Nucleus accumbens (tissue), 56 donors: ENCODE results near the gene TUBB2A.
"Not testable (repeated sequence)": the region's sequence is repeated elsewhere in the genome, so short reads cannot be mapped to it uniquely, and the experiment has no call there.

Experiments used
- DNase-seq, 56 donors: peaks; one replicate each; lab custom pipeline; 2025; lab: John Stamatoyannopoulos, UW

The TUBB2A gene

DNA sequence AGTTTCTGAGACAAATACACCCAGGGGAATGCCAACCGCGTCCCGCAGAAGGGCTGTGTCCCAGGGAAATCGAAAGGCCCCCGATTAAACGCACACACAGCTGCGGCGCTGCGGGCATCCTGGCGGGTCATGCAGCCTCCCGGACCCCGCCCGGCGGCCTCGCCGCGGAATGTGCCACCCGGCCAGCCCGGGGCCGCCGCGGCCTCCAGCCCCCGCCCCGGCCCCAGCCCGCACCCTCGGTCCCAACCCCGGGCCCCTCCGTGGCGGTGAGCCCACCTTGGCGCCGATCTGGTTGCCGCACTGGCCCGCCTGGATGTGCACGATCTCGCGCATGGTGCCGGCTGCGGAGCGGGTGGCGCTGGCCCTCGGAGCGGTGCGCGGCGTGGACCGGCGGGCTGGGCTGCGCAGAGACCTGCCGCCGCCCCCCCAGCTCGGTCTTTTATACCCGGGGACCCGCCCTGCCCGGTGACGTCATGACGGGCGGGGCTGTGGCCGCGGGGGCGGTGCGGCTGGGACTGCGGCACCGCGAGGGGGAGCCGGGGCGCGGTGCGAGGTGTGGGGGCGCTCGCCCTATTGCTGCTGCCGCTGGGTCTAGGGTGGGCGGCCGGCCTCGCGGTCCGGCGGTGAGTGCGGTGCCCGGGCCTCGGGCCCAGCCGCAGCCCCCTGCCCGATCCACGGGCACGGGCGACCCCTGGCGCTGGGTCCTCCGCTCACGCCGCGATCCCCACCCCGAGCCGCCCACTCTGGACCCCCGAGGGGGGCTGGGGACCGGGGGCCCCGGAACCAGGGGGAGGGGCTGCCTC lies at the start of gene TUBB2A:
Gene TUBB2A (minus strand): TSS at position 414 of the 803 bp plus-strand sequence. CDS start 81 bp downstream, at position 333.
- peak in 55 of 56 donors; percentile 13 to 93 (median 70) for DNase-seq

GRCh38 chr6:3206339-3207015 lies 49.1 kb upstream of the TUBB2A start:
- DNase-seq: no peak

DNA sequence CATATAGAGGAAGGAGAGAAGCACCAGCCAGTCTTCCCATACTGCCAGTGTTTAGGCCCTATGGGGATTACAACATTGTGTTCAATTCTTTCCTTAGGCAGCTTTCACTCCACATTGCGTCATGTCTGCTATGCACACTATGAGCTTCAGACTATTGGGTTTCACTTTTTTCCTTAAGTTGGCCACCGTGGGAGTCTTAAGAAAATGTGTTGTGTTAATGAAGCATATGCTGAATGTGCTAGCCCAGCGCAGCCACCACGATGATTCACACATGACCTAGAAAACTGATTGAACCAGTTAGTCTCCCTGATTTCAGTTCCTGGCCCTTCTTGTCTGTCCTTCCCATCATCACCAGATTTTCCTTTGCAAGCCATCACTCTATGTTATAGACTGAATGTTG lies 48.6 kb upstream of the TUBB2A start:
- no peak for DNase-seq

DNA sequence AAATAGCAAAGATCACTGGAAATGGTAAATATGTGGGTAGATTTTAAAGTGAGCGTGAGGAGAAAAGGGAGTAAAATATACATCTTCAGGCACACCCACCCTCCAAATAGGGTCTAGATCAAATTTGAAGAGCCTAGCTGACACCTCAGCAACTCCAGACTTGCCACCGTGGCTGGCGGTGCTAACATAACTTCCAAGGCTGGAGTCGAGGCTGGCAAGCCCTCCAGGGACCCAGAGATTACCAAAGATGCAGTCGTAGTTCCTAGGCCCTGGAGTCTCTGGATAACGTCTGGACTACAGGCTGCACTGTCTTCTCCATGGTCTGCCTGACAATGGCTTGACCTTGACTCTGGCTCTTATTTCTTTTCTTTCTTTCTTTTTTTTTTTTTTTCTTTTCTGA lies 47.6 kb upstream of the TUBB2A start:
- DNase-seq: no peak

DNA sequence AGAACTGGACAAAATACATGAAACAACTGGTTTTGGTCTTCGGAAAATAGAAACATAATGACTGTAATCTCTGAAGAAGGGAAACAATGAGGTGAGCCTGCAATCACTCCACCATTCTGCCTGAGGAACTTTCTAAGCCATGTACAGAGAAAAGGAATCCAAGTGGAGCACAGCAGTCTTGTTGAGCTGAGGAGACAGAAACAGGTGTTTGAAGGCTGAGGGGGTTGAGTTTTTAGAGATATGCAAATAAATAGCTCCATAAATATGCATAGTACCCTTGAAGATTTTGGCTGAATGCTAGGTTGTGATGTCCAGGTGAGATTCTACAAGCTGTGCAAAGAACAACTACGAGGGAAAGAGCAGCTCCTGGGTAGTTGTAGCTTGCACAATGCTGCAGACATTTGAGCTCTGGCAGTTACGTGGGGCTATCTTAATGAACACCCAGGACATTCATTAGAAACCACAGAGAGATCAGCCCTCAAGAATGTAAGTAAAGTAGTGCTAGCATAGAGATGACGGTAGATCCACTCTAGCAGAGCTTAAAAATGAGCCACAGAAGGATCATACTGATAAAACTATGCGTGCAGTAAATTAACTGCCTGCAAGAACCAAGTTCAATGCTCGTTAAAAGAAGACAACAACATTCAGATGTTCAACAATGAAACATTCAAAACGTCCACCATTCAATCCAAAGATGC lies 45.8 kb upstream of the TUBB2A start:
- DNase-seq: no peak

DNA sequence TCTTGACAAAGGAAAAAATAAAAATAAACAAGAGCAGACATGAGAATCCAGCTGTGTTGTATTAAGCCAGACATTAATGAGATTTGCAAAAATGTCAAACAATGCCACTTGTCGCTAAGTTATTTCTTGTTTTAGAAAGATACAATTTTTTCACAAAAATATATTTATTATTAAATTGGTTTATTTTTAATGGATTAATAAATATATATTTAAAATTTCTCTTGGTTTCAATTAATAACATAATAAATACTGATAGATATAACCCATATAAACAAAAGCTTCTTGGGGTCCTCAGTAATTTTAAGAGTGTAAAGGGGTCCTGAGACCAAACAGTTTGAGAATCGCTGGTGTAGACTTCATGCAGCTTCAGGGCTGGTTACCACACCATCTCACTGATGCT lies 44.0 kb upstream of the TUBB2A start:
- no peak for DNase-seq

GRCh38 chr6:3200682-3201081 lies 43.3 kb upstream of the TUBB2A start:
- DNase-seq: no peak

DNA sequence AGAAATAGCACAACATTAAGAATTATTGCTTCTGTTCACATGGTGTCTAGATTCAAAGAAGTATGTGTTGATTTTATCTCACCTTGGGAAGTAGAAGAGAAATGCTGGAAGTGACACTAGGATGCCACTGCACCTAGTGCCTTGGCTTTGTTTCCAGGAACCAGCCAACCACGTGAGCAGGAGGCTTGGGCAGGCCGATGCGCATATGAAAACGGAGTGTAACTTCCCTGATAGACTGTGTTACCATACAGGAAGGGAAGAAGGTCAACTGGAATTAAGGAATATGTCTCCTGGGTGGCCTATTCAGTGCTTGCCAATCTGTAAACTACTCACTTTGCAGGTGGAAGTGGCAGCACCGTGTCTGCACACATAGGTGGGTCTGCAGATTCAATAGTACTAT lies 42.0 kb upstream of the TUBB2A start:
- DNase-seq: no peak

- not testable (repeated sequence) for DNase-seq
These were observed 40.4 kb upstream of the TUBB2A start for GRCh38 chr6:3197734-3198133.

DNA sequence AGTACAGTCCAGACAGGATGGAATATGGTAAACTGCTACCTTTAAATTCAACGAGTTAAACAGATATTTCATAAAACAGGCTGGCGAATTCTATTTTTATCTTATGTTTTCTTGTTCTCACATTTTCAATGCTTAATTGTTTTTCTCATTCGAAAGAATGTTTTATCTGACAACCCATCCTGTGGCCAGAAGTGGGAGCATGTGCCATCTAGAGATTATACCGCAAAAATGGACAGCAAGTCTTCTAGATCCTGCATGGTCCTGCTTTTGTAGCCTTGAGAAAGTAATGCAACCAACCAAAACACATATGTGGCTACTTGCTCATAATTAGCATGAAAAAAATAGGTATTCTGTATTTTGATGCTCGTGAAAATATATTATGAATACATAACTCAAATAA lies 39.4 kb upstream of the TUBB2A start:
- no peak for DNase-seq

GRCh38 chr6:3195695-3196497 lies 38.6 kb upstream of the TUBB2A start:
- DNase-seq: peak in 44 of 56 donors; percentile 15 to 74 (median 46)

DNA sequence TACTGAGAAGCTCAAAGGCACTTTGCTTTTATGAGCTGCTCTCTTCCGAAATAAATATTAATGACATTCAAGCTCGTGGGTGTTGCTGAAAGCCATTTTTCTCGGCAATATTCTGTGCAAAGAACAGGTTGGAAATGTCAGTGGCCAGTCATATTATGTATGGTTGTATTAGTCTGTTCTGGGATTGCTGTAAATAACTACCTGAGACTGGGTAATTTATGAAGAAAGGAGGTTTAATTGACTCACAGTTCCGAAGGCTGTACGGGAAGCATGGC lies 38.0 kb upstream of the TUBB2A start:
- DNase-seq: no peak

DNA sequence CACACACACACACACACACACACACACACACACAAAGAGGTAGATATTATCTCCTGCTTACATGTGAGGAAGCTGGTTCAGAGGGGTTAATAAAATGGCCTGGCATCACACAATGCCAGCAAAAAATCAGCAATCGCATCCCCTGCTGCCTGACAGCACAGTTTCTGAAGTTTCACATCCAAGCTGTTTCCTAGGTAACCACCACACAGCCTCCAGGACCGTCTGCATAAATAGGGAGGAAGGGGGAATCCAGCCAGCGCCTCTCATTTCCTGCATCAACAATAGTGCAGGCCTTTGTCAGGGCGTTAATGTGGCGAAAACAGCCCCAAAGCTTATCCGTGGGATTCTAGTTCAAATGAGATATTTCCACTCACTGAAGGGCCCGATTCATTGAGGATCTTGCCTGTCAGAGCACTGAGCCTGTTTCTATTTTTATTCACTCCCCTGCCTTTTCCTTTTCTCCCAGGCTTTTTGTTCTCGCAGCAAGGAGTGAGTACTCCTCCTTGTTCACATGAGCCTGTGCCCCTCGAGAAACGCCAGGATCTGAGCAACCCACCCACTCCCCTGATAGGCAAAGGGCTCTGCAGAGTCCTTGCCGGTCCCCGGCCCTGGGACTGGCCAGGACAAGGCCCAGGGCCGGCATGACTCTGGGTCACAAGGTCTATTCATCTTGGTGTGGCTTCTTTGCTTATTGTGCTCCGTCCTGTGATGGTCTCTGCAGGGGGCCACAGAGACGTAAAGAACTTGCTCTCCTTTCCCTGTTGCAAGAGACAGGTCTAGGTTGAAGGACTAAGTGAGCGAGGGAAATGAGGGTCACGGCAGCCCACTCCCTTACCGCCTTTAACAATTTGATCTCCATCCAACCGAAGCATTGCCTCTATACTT lies 37.4 kb upstream of the TUBB2A start:
- peak in 54 of 56 donors; percentile 9 to 93 (median 66) for DNase-seq

DNA sequence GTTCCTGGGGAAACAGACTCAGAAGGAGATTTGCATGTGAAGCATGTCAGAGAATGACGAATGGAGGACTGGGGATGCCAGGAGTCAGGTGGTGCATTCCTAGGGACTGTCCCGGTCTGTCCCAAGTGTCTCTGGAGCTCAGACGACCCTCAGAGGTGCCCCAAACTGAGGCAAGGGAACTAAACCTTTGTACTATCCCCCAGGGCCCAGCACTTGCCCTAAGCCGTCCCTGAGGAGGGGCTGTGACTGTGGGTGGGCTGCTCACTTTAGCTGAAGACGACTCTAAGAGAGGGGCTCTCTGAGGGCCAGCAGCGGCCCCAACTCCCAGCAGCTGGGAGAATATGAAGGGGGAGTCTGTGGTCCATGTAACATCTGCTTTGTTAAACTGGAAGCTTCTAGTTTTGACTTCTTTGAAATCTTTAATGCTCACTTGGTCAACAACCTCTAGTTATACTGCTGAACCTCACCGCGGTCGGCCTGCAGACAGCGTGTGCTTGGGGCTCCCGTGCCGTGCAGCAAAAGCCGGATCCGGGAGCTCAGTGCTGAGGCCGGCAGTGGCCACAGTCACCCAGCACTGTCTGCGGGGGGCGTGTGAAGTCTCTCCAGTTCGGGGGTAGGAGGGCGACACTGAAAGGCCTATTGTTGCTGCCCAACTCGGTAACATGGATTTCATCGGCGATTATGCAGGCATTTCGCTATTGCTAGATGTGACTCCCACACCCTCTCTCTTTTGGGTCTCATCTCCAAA lies 35.9 kb upstream of the TUBB2A start:
- peak in 26 of 56 donors; percentile 3 to 40 (median 12) for DNase-seq

DNA sequence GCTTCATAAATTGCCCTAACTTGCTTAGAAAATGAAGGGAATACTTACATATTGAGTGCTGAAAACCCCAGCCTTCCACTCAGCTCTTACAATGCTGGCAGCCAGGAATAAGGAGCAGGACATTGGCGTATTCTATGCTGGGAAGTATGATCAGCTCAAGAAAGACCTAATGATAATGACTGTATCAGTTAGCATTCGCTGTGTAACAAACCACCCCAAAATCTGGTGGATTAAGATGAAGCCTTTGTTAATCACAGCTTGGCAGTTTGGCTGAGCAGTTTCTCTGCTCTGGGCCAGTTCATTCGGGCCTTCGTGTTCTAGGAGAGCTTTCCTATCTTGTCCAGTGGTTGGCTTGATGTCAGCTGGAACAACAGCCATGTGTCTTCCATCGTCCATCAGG lies 33.4 kb upstream of the TUBB2A start:
- DNase-seq: no peak

DNA sequence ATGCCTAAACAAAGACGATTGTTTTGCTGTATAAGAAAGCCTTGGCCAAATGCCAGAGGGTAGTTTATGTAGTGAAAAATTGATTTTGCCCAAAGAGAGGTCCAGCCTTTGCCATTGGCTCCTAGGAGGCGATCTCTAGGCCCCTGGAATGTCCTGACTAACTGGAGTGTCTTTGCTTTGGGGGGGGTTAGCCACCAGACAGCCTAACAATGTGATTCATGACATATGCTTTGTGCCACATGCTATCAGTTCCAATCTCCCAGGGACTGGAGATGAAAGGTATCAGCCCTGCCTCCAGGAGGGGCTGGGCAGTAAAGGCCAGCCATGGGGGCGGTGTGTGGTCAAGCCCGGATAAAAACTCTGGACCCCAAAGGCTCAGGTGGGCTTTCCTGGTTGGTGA lies 32.7 kb upstream of the TUBB2A start:
- no peak for DNase-seq

GRCh38 chr6:3189192-3189591 lies 31.8 kb upstream of the TUBB2A start:
- DNase-seq: not testable (repeated sequence)

DNA sequence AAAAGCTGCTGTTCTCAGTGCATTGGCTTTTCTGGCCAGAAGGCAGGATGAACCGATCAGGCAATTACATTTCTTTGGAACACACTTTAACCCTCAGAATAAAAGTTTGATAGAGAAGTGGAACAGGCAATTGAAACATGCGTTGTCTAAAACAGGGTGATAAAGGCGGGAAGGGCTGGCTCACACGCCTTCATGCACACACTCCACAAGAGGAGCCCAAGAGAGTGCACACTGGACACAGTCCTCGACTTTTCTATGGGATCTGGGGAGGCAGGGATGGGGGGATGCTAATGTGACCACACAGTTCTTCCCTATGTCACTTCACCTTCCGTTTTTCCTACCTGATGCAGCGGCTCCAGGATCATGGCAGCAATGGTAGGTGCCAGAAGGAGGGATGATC lies 30.9 kb upstream of the TUBB2A start:
- DNase-seq: no peak

GRCh38 chr6:3186974-3187382 lies 29.6 kb upstream of the TUBB2A start:
- no peak for DNase-seq
